Measurements from ENCODE around the gene PKD1.
"Not testable (repeated sequence)": the region's sequence is repeated elsewhere in the genome, so short reads cannot be mapped to it uniquely, and the experiment has no call there.

- not testable (repeated sequence) for TF ChIP-seq ARNT, ELF4, TARDBP (IDR thresholded peaks at IDR 0.05)
Observed at GRCh38 chr16:2117960-2118722, 17.6 kb downstream of the PKD1 start.
